H9 (cell line): ENCODE data around the gene RBMS3. TPM values are rescaled to one million over a fixed set of nuclear protein-coding genes. Genes with fewer than 3 reads are reported as not detected.
"Not testable (repeated sequence)": the region's sequence is repeated elsewhere in the genome, so short reads cannot be mapped to it uniquely, and the experiment has no call there.

Source experiments
- DNase-seq: peaks from one replicate; pipeline ENCODE4 v3.0.0-alpha.2; 2017
- H2AFZ ChIP-seq: one replicate; pipeline ENCODE4 v1.6.1; 2013; ENCODE audit warnings: mild to moderate bottlenecking, low read length, control low read depth, moderate library complexity
- H2AK5ac ChIP-seq: 2 replicates; pipeline ENCODE4 v1.6.1; 2013; ENCODE audit warnings: low read length, control low read depth, mixed read lengths; ENCODE audit not compliant: insufficient read length
- H2BK120ac ChIP-seq: one replicate; pipeline ENCODE4 v1.6.1; 2013; ENCODE audit warnings: low read depth, mild to moderate bottlenecking, low read length, control low read depth, inconsistent platforms; ENCODE audit not compliant: poor library complexity, severe bottlenecking
- H2BK12ac ChIP-seq: 2 replicates; pipeline ENCODE4 v1.6.1; 2013; ENCODE audit warnings: low read length, control low read depth, mixed read lengths, low read depth; ENCODE audit not compliant: insufficient read length
- H2BK15ac ChIP-seq: 2 replicates; pipeline ENCODE4 v1.6.1; 2013; ENCODE audit warnings: low read depth, low read length, control low read depth
- H2BK20ac ChIP-seq: one replicate; pipeline ENCODE4 v1.6.1; 2013; ENCODE audit warnings: low read depth, mild to moderate bottlenecking, low read length, control low read depth, inconsistent platforms; ENCODE audit not compliant: poor library complexity, severe bottlenecking
- H2BK5ac ChIP-seq: 2 replicates; pipeline ENCODE4 v1.6.1; 2013; ENCODE audit warnings: low read length, control low read depth, mixed read lengths; ENCODE audit not compliant: insufficient read length
- H3K14ac ChIP-seq: 2 replicates; pipeline ENCODE4 v1.6.1; 2013; ENCODE audit warnings: low read length, control low read depth; ENCODE audit not compliant: insufficient read depth
- H3K18ac ChIP-seq: 2 replicates; pipeline ENCODE4 v1.6.1; 2013; ENCODE audit warnings: low read depth, mild to moderate bottlenecking, mixed read lengths, low read length, control low read depth; ENCODE audit not compliant: insufficient read length
- H3K23ac ChIP-seq: 2 replicates; pipeline ENCODE4 v1.6.1; 2013; ENCODE audit warnings: low read length, control low read depth, mixed read lengths, low read depth; ENCODE audit not compliant: insufficient read length
- H3K23me2 ChIP-seq: 2 replicates; pipeline ENCODE4 v1.6.1; 2013; ENCODE audit warnings: low read depth, mild to moderate bottlenecking, mixed read lengths, low read length, control low read depth; ENCODE audit not compliant: insufficient read length, poor library complexity, severe bottlenecking
- H3K27ac ChIP-seq: 2 replicates; pipeline ENCODE4 v1.5.1; 2013; ENCODE audit warnings: low read length, control low read depth, mixed read lengths, low read depth; ENCODE audit not compliant: insufficient read length
- H3K27me3 ChIP-seq: 2 replicates; pipeline ENCODE4 v1.6.1; 2013; ENCODE audit warnings: low read length, control low read depth, inconsistent platforms; ENCODE audit not compliant: insufficient read depth
- H3K4ac ChIP-seq: 2 replicates; pipeline ENCODE4 v1.6.1; 2013; ENCODE audit warnings: low read depth, mild to moderate bottlenecking, control low read depth, inconsistent platforms, low read length, moderate library complexity
- H3K4me1 ChIP-seq: 2 replicates; pipeline ENCODE4 v1.6.1; 2013; ENCODE audit warnings: low read length, control low read depth, inconsistent platforms; ENCODE audit not compliant: insufficient read depth
- H3K4me2 ChIP-seq: 2 replicates; pipeline ENCODE4 v1.6.1; 2013; ENCODE audit warnings: low read length, control low read depth, mixed read lengths; ENCODE audit not compliant: insufficient read length, insufficient read depth
- H3K56ac ChIP-seq: 2 replicates; pipeline ENCODE4 v1.6.1; 2013; ENCODE audit warnings: low read depth, mild to moderate bottlenecking, mixed read lengths, low read length, control low read depth; ENCODE audit not compliant: insufficient read length
- H3K79me1 ChIP-seq: 2 replicates; pipeline ENCODE4 v1.6.1; 2013; ENCODE audit warnings: low read depth, mild to moderate bottlenecking, moderate library complexity, low read length, control low read depth, inconsistent platforms; ENCODE audit not compliant: insufficient read depth, poor library complexity, severe bottlenecking
- H3K79me2 ChIP-seq: 2 replicates; pipeline ENCODE4 v1.6.1; 2013; ENCODE audit warnings: low read length, control low read depth, inconsistent platforms; ENCODE audit not compliant: insufficient read depth
- H3K9ac ChIP-seq: 2 replicates; pipeline ENCODE4 v1.6.1; 2013; ENCODE audit warnings: low read length, control low read depth, mixed read lengths; ENCODE audit not compliant: insufficient read length; ENCODE audit errors: extremely low read depth
- H3K9me3 ChIP-seq: one replicate; pipeline ENCODE4 v1.6.1; 2013; ENCODE audit warnings: low read depth, low read length, inconsistent platforms; ENCODE audit not compliant: control insufficient read depth
- H3T11ph ChIP-seq: one replicate; pipeline ENCODE4 v1.6.1; 2013; ENCODE audit warnings: mild to moderate bottlenecking, low read length, control low read depth, inconsistent platforms
- H4K20me1 ChIP-seq: one replicate; pipeline ENCODE4 v1.6.1; 2013; ENCODE audit not compliant: control insufficient read depth, insufficient read length, insufficient read depth
- H4K5ac ChIP-seq: 2 replicates; pipeline ENCODE4 v1.6.1; 2013; ENCODE audit warnings: low read depth, mild to moderate bottlenecking, mixed read lengths, low read length, control low read depth; ENCODE audit not compliant: insufficient read length
- H4K8ac ChIP-seq: replicated peaks from 2 replicates; pipeline ENCODE4 v1.6.1; 2013; ENCODE audit warnings: low read length, control low read depth, mixed read lengths, low read depth; ENCODE audit not compliant: insufficient read length
- H4K91ac ChIP-seq: 2 replicates; pipeline ENCODE4 v1.6.1; 2013; ENCODE audit warnings: low read depth, mild to moderate bottlenecking, moderate library complexity, mixed read lengths, low read length, control low read depth; ENCODE audit not compliant: insufficient read length
- H3K27ac Mint-ChIP-seq, 3 experiments: 2 replicates in 2 of 3; 3 replicates in 1 of 3; pipeline ENCODE4 v1.8.0; 2020 to 2021; ENCODE audit warnings: mixed read lengths in 3 of 3, mild to moderate bottlenecking in 1 of 3, moderate library complexity in 1 of 3
- H3K27me3 Mint-ChIP-seq: 2 replicates; pipeline ENCODE4 v1.8.0; 2021; ENCODE audit warnings: low read depth, mild to moderate bottlenecking, moderate library complexity, mixed read lengths
- H3K36me3 Mint-ChIP-seq, 3 experiments: 2 replicates in 2 of 3; 3 replicates in 1 of 3; pipeline ENCODE4 v1.8.0; 2020 to 2021; ENCODE audit warnings: low read depth in 3 of 3, mixed read lengths in 3 of 3; ENCODE audit not compliant: insufficient read depth in 1 of 3
- H3K4me1 Mint-ChIP-seq, 2 experiments: 2 replicates each; pipeline ENCODE4 v1.8.0; 2020; ENCODE audit warnings: mixed read lengths in 2 of 2
- H3K4me3 Mint-ChIP-seq, 2 experiments: 2 replicates in 1 of 2; 3 replicates in 1 of 2; pipeline ENCODE4 v1.8.0; 2020 to 2021; ENCODE audit warnings: mild to moderate bottlenecking in 2 of 2, mixed read lengths in 2 of 2, moderate library complexity in 1 of 2
- H3K9me3 Mint-ChIP-seq, 2 experiments: 2 replicates in 1 of 2; 3 replicates in 1 of 2; pipeline ENCODE4 v1.8.0; 2020; ENCODE audit warnings: mild to moderate bottlenecking in 2 of 2, mixed read lengths in 2 of 2, moderate library complexity in 1 of 2
- CTCF ChIP-seq: fragments of 200-600 bp; sonication (generic); conservative IDR thresholded peaks from 3 replicates; pipeline ENCODE4 v1.8.0; 2021; ENCODE audit warnings: antibody characterized with exemption, mild to moderate bottlenecking
- WGBS: extraction: QIAGEN DNeasy Blood & Tissue Kit; methylation state at CpG from one replicate; pipeline ENCODE4 v1.1.7; 2013; ENCODE audit warnings: missing lambda C conversion rate, low lambda C conversion rate, mixed read lengths; ENCODE audit not compliant: insufficient read length; ENCODE audit errors: extremely low coverage; 5-methylcytosine and 5-hydroxymethylcytosine counted together
- long read RNA-seq: library from polyadenylated mRNA; unstranded; transcript quantifications from one replicate; pipeline ENCODE4 v2.0.0, GENCODE V29; 2020
- total RNA-seq: library from RNA; stranded (reverse); gene quantifications from 2 replicates; pipeline ENCODE4 v1.2.1, GENCODE V29; 2021

The RBMS3 gene
- 7.3 and 8.1 TPM in 2 replicates for total RNA-seq
- long read RNA-seq, full-length matches to known transcripts: 4 of 21 reads
- long read RNA-seq, partial matches to known transcripts: 2 of 21 reads
- long read RNA-seq, other reads (novel, unspliced or antisense): 15 of 21 reads

GRCh38 chr3:29280404-29281093 is at the start of gene RBMS3:
RBMS3 (plus strand) TSS chr3:29281071.
- H3K27ac Mint-ChIP-seq: peak within 1 kb of the TSS; percentile 91 to 98 (median 94)
- H3K9ac ChIP-seq: peak within 1 kb of the TSS; percentile 45

GRCh38 chr3:29233126-29233525 is 47.7 kb upstream of the RBMS3 start:
- not testable (repeated sequence) for H3K18ac ChIP-seq, H2AFZ ChIP-seq, H3K9me3 Mint-ChIP-seq, H2BK20ac ChIP-seq, H3K4me2 ChIP-seq, H2BK15ac ChIP-seq, H4K5ac ChIP-seq, DNase-seq, H3K27me3 Mint-ChIP-seq, H3K36me3 Mint-ChIP-seq, H2BK120ac ChIP-seq, H3K4me3 Mint-ChIP-seq, H3K23ac ChIP-seq, H3K79me1 ChIP-seq, H3T11ph ChIP-seq, H3K9ac ChIP-seq, H2BK12ac ChIP-seq, H4K91ac ChIP-seq, H3K79me2 ChIP-seq, H4K8ac ChIP-seq, H3K56ac ChIP-seq, H3K27ac ChIP-seq, H3K4me1 ChIP-seq, H2AK5ac ChIP-seq, H4K20me1 ChIP-seq, H3K4me1 Mint-ChIP-seq, H3K9me3 ChIP-seq, H2BK5ac ChIP-seq, H3K4ac ChIP-seq, H3K27ac Mint-ChIP-seq, H3K14ac ChIP-seq, H3K23me2 ChIP-seq, H3K27me3 ChIP-seq
- WGBS: no CpG with 5 or more reads among the region's 1 CpG

More at GRCh38 chr3:29280404-29281093, at the start of gene RBMS3:
- no peaks in the 10 kb centered on the region for H3K79me2 ChIP-seq
- no peak within 1 kb of the TSS for H2BK120ac ChIP-seq
- peak; percentile 78 for DNase-seq
- TF ChIP-seq CTCF: peak; percentile 52; the same call in 2 of the 3 replicates
- H3K79me1 ChIP-seq: no peaks in the 10 kb centered on the region
- Mint-ChIP-seq H3K4me3 (peak within 1 kb of the TSS; percentile 68 to 76), H3K4me1 (peaks cover 55 to 60% of the 10 kb centered on the region in 2 experiments), H3K36me3 (no peaks in the 10 kb centered on the region), H3K9me3 (no peaks in the 10 kb centered on the region), H3K27me3 (no peaks in the 10 kb centered on the region)
- no peak within 1 kb of the TSS for H3K56ac ChIP-seq
- H2AFZ ChIP-seq: peak within 1 kb of the TSS; percentile 100
- peaks cover 9% of the 10 kb centered on the region; the same call in 1 of the 2 replicates for H3K4me1 ChIP-seq
- H3K23me2 ChIP-seq: peaks cover 7% of the 10 kb centered on the region
- no peak within 1 kb of the TSS for H2AK5ac ChIP-seq
- H3K18ac ChIP-seq: peak within 1 kb of the TSS; percentile 12
- no peak within 1 kb of the TSS for H2BK12ac ChIP-seq
- H4K8ac ChIP-seq: no peak within 1 kb of the TSS
- no peak within 1 kb of the TSS for H2BK20ac ChIP-seq
- whole genome bisulfite sequencing: no CpG with 5 or more reads among the region's 16 CpGs
- H3K23ac ChIP-seq: no peak within 1 kb of the TSS
- no peaks in the 10 kb centered on the region for H3K27me3 ChIP-seq
- H4K20me1 ChIP-seq: no peaks in the 10 kb centered on the region
- H4K91ac ChIP-seq: no peak within 1 kb of the TSS
- H3K9me3 ChIP-seq: no peaks in the 10 kb centered on the region
- no peak within 1 kb of the TSS for H3K14ac ChIP-seq
- no peak within 1 kb of the TSS for H3K4ac ChIP-seq
- peak within 1 kb of the TSS; percentile 89 for H3K4me2 ChIP-seq
- H2BK5ac ChIP-seq: no peak within 1 kb of the TSS
- no peak within 1 kb of the TSS for H4K5ac ChIP-seq
- H2BK15ac ChIP-seq: no peak within 1 kb of the TSS
- peak within 1 kb of the TSS; percentile 13 for H3K27ac ChIP-seq
- peak within 1 kb of the TSS; percentile 45 for H3T11ph ChIP-seq
